M059J (cell line): ENCODE data around the gene HLA-DPA1. TPM values are rescaled to one million over a fixed set of nuclear protein-coding genes. Genes with fewer than 3 reads are reported as not detected.
"Not testable (repeated sequence)": the region's sequence is repeated elsewhere in the genome, so short reads cannot be mapped to it uniquely, and the experiment has no call there.

Source experiments
- DNase-seq: peaks from one replicate; pipeline ENCODE4 v3.0.0-alpha.2; 2012; ENCODE audit warnings: low read depth
- total RNA-seq: library from RNA; depleted of rRNA; stranded (reverse); fragments of >200 nt; shearing (Covaris generic); gene quantifications from 2 replicates; pipeline ENCODE4 v1.2.3, GENCODE V29; 2014; rRNA removed

Gene HLA-DPA1
- total RNA-seq, result 1.3 and 2.0 TPM in 2 replicates

DNA sequence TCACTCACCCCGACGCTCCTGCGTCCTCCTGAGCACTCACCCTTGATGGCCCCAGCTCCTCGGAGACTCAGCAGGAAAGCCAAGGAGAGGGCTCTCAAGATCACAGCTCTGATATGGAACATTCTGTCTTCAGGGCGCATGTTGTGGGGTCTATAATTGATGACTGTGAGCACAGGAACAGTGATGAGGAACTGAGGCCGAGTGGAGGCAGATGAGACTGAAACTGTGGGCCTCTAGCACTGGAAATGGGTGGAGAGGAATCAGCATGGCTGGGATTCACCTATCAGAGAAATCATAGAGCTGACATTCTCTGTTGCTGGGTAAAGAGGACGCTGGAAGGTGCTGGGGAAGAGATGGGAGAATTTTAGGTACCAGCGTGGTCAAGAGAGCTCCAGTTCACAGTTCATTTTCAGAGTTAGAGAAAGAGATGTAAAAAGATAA, at the start of gene HLA-DPA1:
Gene HLA-DPA1 (minus strand): TSS at position 219 of the 441 bp plus-strand sequence.
- DNase-seq, result peak; percentile 54

DNA sequence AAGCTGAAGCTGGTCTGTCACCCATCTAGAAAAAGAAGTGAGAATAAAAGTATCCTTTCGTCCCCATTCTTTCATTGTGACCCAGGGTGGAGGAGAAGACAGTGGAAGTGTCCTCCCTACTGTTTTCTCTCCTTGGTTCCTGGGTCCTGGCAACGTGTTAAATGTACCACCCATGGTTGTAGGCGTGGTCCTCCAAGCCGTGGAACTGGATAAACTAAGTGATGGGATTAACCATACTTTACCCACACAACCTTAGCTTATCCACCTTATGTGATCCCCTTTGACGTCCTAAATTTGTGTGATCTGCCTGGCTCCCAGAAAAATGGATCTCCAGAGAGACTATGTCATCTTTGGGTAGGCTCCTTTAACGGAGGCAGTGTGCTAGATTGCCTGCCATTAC, 49.7 kb upstream of the HLA-DPA1 start:
- DNase-seq, result no peak

DNA sequence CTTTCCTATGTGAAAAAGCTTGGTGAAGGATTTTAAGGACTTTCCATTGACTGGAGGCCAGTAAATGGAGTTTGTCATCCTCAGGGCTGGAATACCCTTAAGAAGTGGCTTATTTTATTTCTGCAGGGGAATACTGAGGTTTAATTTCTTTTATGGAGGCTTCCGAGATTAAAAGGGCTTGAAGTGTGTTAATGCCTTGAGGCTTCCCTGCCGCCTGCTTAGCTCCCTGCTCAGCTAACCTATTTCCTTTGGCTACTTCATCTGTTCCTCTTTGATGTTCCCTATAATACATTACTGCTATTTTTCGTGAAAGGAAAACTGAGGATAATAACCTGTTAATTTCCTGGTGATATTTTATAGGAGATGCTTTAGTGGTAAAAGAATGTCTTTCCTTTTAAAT, 46.6 kb upstream of the HLA-DPA1 start:
- DNase-seq, result no peak

DNA sequence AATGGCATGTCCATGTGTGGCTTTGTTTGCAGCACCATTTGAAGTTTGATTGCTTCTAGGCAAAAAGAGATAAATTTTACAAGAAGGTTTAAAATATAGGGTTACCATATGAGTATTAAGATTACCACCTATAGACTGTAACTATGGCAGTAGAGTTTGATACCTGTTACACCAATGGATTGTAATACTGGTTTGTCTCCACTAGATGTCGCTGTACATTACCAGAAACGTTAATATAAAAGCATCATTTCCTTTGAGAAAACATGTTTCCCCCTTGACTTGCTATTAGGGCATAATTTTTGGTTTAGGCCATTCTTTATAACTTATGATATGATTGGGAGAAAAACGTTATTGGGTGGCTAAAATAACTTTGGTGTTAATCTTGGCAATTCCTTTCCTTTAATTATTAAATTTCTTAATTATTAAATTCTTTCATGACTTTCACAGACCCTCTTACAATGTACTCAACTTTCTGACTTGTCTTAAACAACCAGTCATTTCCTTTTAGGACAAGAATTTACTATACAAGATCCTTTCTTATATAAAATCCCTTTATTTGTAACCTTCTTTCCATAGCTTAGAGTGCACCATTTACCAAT, 45.2 kb upstream of the HLA-DPA1 start:
- peak; percentile 64 for DNase-seq

DNA sequence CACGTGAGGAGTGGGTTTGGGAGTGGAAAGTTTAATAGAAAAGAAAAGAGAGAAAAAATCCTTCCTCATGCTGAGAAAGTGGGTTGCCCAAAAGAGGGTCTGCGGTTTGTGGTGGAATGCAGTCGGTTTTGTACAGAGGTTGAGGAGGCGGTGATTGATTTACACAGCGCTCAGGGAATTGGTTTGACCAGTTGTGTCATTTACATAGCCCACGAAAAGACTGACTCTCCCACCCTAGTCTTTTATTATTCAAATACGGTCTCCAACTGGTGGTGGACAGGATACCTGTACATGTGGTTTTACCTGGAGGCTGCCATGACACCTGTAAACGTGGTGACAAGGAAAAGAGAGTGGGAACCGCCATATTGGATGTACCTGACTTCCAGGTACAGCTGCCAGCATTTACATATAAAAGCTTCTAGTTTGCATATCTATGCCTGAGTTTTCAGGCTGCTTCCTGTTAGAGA, 44.4 kb upstream of the HLA-DPA1 start:
- no peak for DNase-seq

DNA sequence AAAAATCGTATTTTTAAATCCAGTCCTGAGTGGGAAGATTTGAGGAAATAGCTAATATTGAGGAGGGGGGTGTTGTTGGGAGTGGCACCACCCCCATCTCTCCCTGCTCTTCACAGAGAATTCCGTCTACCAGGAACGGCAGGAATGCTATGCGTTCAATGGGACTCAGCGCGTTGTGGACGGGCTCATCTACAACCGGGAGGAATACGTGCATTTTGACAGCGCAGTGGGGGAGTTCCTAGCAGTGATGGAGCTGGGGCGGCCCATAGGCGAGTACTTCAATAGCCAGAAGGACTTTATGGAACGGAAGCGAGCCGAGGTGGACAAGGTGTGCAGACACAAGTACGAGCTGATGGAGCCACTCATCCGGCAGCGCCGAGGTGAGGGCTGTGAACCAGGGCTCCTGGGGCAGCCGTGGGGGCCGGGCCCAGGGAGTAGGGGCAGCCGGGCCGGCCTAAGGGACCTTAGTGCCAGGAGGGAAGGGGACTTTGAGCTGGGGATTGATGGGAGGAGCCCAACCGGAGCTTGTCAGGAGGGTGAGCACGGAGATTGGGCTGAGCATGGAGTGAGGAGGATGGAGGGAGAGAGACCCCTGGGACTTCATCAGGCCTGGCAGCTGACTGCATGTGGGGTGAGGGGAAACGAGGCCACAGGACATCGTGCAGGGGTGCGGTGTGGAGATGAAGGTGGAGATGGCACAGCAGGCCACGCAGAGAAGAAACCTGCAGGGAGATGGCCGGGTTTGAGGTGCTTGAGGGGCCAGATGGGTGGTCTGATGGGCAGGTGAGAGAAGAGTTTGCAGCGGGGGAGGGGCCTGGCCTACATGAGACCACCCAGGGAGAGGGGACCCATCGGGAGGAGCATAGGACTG, 43.6 kb upstream of the HLA-DPA1 start:
- DNase-seq, result peak; percentile 7

DNA sequence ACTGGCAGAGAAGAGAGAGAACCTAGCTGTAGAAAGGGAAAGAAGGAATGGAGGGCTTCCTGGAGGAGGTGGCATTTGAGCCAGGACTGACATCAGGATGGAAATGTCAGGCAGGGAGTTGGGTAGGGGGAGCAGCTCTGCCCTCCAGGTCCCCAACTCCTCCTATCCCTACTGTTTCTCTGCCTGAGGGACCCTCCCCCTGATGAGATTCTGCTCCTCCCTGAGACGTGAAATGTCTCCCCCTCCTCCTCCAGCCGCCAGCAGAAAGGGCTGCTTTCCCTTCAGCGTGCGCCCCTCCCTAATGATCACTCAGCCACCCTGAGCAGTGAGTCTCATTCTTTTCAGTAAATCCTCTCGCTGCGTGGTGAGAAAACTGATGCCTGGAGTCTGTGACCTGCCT, 43.0 kb upstream of the HLA-DPA1 start:
- no peak for DNase-seq

DNA sequence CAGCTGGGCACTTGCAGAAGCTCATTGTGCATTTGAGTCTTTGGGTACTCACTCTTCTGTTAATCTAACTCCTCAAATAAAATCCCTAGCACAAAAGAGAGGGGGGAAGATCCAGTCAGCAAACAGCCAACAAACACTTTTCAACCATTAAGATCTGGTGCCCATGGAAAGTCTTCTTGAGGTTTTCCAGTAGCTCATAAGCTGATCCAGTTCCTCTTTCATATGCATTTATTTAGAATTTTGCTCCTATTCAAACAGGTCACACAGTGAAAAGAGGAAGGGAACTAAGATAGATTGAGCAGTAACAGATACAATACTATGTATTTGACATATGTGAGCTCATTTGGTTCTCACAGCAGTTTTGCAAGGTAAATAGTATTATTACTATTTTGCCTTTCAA, 41.0 kb upstream of the HLA-DPA1 start:
- DNase-seq, result no peak

DNA sequence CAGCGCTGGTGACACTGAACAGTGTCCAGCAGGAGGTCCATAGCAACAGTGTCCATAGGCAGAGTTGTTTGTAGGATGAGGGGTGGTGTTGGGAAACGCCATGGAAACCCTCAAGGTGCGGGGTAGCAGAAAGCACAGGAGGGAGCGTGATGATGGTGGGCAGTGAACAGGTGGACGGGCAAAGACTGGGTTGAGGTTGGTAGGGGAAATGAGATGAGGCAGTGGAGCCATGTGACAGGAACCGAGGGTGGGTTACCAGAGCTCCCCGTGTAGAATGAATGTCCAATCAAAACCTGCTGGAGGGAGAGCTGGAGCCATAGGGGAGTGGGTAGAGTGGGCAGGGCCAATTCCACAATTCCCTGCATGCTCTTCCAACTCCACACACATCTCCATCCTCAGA, 40.3 kb upstream of the HLA-DPA1 start:
- DNase-seq, result no peak

DNA sequence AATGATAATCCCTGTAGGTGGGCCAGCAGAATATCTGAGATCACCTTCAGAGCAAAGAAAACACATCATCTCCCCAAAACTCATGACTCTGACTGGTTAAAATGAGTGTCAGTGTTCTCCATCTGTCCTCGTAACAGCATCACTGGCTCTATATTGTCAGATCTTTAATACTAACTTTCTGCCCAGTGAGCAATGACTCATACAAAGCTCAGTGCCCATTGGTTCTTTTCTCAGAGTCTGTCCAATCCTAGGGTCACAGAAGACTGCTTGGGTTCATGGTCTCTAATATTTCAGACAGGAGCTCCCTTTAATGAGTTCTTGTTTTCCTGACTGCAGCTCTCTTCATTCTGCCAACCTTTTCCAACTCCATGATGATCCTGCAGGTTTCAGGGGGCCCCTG, 38.7 kb upstream of the HLA-DPA1 start:
- peak; percentile 61 for DNase-seq

DNA sequence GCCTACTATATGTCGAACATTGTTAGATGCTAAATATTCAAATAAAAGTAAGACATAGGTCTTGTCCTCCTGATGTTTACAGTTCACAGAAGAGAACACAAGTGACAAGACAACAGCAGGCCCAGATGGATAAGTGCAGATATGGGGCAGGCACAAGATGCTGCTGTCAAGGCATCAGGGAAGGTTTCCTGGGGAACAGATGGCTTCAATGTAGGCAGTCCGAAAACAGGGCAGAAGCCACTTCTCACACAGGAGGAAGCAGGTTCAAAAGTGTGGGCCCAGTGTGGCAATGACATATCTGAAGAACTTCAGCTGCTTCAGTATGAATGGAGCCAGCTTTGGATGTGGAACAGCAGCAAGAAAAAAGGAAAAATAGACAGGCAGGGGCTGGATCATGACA, 34.9 kb upstream of the HLA-DPA1 start:
- DNase-seq, result no peak

DNA sequence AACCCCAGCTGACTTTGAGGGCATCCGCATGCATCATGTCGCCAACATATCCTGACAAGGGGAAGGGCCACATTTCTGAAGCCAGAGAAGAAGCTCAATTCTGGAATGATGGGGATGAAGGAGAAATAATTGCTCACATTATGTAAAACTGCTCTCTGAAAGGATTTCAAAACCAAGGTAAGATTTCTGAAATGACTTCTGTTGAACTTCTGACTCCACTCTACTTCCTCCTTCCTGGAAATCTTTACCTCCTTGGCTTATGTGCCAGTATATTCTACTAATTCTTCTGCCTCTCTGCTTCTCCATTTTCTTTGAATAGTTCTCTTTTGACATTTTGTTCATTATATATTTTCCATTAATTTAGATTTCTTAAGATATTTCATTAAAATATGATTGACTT, 34.2 kb upstream of the HLA-DPA1 start:
- no peak for DNase-seq

DNA sequence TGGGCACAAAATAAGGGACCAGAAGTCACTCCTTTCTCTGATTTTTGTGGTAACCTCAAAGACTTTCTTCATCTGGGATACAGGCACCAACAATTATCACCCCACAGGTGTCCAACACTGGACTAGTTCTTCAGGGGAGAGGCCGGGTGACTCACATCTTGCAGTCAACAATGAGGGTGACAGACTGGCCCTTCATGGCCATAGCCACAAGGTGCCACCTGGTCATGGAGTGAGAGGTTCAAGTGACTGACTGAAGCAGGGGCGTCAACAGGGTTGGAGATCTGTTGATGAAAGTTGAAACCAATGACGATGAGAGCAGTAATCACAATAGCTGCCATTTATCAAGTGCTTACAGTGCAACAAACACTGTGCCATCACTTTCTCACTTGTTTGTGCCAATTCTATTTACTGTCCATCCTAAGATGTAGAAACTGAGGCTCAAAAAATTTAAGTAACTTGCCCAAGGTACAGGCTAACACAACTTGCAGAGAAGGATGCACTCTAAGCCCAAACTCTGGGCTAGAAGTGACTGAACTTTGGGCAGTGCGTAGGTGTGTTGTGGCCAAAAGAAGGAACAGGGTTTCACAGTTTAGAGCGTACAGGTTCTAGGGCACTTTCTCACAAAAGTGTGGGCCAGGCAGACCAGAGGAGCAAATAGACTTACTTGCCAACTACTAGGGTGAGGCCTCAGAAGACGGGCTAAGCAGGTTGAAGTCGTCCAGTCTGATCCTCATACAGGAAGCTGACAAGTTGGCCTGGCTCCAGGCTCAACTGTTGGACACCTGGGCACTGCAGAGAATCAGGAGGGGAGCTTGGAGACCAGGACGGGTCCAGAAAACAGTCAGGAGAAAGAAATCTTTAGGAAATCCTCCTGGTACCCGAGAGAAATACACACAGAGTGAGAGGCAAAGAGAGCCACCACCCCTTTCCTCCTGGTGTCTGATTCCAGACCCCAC, 32.7 kb upstream of the HLA-DPA1 start:
- no peak for DNase-seq

DNA sequence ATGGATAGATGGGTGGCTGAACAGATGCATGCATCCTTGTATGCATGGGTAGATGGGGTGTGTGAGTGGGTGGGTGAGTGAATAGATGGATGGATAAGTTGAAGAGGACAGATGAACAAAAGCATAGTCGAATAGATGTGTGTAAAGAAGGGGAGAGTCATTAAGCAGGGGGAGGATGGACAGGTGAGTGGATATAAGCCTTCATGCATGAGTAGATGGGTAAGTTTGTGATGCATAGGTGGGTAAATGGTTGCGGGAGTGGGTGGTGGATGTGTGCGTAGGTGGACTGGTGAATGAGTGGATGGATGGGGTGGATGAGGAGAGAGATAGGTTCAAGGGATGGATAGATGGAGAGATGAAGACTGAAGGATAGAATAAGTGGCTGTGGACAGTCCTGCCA, 31.9 kb upstream of the HLA-DPA1 start:
- DNase-seq, result no peak

DNA sequence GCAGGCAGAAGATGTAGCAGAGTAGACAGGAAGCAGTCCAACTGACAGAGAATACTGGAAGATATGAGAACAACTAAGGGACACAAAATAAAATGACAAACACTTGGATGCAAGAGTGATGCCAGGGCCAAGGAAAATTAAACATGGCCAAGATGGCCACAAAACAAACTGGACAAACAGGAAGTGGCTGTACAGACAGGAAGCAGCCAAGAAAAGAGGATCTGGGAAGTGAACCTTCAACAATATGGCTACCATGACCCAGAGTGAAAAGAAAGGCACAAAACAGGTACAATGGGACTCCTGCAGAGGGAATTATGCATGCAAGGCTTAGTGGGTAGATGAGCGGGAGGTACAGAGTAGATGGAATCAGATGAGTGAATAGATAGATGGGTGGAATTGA, 31.4 kb upstream of the HLA-DPA1 start:
- no peak for DNase-seq

DNA sequence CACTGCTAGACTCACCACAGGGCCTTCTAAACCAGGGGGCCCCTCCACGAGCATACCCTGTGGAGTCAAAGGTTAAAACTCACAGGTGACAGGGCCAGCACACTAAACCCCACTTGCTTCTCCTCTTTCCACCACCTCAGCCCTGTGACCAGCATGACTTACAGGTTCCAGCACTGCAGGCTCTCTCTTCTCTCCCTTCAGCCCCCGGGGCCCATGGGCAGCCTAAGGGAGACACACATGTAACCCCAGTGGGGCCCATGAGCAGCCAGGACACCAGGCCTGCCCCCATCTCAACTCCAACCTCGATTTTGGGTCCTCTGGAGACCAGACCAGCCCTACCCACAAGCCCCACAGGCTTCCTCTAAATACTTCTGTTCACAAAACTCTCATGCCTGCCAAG, 30.3 kb upstream of the HLA-DPA1 start:
- no peak for DNase-seq

DNA sequence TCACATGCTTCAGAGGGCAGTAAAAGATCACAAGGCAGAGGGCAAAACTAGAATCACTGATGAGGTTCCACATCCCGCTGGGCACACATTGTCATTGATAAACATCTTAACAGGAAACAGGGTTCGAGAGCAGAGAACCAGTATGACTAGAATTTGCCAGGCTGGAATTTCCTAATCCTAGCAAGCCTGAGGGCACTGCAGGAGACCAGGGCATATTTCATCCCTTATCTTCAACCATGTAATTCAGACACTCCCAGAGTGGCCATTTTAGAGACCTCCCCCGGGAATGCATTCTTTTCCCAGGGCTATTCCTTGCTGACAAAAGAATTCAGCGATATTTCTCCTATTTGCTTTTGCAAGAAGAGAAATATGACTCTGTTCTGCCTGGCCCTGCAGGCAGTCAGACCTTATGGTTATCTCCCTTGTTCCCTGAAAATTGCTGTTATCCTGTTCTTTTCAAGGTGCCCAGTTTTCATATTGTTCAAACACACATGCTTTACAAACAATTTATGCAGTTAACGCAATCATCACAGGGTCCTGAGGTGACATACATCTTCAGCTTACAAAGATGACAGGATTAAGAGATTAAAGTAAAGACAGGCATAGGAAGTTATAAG, 27.8 kb upstream of the HLA-DPA1 start:
- not testable (repeated sequence) for DNase-seq

DNA sequence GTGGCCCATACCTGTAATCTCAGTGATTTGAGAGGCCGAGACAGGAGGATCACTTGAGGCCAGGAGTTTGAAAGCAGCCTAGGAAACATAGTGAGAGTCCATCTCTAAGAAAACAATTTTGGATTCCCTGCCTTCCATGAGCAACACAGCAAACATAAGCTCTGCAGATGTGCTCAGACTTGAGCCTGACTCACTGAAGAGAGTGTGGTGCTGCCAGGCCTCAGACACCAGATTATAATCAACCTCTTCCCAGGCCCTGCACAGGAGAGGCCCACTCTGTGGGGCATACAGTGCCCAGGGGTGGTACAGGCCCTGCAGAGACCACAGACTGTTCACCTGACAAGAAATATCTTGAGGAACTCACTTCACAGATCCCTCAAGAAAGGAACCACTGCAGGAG, 22.2 kb upstream of the HLA-DPA1 start:
- DNase-seq, result no peak

DNA sequence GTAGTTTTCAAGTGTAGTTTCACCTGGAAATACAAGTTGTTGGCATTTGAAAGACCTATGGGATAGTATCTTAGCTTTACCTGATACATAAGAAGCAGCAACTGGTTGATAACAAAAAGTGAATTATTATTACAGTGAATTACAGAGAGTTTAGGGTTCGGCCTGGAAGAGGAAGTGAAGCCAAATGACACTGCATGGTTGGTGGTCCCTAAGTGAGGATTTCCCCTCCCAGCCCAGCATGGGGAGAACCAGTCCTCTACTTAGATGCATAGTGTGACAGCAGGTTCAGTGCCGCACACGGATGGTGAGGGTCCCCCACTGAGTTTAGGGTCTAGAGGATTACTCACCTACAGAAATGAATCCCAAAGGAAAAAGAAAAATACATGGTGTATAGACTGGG, 20.4 kb upstream of the HLA-DPA1 start:
- no peak for DNase-seq

DNA sequence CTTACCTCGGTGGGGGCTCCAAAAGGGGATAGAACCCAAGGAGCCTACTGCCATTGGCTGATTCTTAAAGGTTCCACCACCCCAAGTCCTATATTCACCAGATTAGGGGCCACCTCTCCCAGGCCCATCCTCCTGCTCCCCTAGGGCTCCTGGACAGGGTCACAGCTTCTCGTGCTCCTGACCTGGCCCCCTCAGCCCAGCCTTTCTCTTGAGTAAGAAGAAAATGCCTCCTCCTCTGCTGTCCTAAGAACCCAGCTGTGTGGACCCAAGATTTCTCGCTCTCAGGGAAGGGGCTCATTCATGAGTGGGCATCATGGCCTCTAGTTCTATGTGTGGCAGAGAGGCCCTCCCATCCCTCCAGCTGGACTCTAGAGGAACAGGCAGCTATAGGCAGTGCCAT, 18.9 kb upstream of the HLA-DPA1 start:
- no peak for DNase-seq

DNA sequence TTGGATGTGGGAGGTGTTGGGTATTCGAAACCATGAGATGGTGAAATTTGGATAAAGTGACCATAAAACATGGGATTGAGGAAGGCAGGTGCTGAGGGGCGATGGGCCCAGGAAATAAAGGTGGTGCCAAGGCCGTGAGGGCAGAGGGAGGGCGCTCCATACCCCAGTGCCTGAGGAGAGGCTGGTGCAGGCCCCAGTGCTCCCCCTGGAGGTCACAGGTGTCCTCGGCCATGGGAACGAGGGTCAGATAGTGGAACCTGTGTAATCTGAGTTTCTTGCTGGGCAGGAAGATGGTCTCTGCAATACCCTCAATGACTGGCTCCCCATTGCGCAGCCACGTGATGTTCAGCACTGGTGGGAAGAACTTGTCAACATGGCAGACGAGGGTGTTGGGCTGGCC, 18.5 kb upstream of the HLA-DPA1 start:
- no peak for DNase-seq
